ENCODE measurements around the gene SLC39A5.
"Not testable (repeated sequence)": the region's sequence is repeated elsewhere in the genome, so short reads cannot be mapped to it uniquely, and the experiment has no call there.

Gene SLC39A5, protein sequence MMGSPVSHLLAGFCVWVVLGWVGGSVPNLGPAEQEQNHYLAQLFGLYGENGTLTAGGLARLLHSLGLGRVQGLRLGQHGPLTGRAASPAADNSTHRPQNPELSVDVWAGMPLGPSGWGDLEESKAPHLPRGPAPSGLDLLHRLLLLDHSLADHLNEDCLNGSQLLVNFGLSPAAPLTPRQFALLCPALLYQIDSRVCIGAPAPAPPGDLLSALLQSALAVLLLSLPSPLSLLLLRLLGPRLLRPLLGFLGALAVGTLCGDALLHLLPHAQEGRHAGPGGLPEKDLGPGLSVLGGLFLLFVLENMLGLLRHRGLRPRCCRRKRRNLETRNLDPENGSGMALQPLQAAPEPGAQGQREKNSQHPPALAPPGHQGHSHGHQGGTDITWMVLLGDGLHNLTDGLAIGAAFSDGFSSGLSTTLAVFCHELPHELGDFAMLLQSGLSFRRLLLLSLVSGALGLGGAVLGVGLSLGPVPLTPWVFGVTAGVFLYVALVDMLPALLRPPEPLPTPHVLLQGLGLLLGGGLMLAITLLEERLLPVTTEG

DNA sequence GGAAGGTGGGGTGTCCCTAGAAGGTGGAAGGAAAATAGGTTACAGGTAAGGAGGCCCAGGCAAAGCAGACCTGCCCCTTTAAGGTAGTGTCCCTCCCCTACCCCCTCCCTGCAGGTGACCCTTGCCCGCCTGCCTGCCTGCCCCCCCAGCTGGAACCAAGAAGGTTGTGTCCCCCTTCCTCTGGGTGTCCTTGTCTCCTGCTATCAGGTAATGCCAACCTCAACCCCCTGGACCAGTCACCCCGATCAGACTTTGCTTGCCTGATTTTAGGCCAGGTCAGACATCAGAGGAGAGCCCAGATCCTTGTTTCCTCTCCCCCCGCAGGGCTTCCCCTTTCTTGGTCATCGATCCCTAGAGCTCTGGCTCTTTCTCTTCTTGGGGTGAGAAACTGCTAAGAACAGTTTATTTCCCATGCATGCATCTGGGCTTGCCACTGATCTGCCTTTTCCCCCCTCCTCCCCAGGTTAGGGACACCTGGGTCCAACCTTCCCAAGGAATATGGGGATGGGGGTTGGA is at the start of gene SLC39A5:
Gene SLC39A5, plus strand, starts transcription at position 136 of the 516 bp plus-strand sequence. CDS start 1,224 bp downstream, outside the sequence.
- no peak for DNase-seq

DNA sequence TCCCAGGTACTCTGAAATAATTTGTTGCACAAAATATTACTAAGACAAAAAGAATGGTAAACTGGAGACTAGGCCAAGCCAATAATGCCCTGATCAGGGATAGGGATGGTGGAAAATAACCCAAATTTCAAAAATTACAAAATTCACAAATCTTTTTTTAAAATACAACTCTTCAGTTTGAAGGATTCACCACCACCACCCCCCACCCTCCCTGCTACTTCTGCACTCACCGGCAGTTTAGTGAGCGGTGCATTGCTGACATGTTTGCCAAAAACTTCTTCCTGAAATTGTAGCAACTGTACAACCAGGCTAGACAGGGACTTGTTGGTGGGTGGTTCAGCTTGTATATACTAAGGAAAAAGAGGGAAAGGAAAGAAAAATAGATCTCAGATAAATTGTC is 42.9 kb upstream of the SLC39A5 start:
- no peak for DNase-seq

DNA sequence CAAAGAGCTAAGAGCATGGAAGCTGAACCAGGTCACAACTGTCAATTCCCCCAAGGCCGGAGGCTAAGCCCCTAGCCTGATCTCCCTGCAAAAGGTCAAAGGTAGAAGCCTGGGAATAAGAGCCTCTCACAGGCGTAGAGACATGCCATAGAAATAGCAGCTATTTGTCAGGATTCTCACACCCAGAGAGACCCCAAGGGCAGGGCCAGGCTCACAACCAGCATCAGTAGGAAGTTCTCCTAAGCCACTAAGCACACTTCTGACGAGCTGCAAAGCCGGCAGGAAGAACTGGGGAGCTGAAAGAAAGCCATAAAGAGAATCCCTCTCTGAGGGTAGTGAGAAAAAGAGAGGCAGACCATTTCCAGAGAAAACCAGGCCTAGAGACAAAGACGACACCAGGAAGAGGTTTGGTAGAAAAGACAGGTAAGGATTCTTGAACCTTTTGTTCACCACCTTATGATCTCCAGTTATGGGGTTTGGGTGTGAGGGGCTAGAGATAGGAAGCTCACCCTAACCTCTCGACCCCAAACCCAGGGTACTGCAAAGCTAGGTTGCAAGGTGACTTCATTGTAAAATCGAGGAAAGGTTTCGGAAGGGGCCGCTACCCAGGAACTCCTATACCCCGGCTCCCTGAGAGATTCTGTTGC is 41.6 kb upstream of the SLC39A5 start:
- DNase-seq = peak; percentile 28

DNA sequence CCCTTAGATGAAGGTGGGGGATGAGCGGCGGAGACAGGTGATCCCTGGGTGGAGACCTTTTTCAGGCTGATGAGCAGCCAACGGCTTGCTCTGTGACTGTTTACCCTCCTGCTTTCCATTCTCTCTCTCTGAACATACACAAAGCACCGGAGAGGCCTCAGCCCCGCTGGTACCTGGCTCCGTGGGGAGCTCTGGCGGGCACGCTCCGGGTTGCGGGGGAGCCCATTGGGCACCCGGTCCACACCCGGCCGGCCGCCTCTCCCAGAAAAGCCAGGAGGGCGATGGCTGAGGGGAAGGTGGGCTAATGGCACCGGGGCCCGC is 41.1 kb upstream of the SLC39A5 start:
- DNase-seq = no peak

DNA sequence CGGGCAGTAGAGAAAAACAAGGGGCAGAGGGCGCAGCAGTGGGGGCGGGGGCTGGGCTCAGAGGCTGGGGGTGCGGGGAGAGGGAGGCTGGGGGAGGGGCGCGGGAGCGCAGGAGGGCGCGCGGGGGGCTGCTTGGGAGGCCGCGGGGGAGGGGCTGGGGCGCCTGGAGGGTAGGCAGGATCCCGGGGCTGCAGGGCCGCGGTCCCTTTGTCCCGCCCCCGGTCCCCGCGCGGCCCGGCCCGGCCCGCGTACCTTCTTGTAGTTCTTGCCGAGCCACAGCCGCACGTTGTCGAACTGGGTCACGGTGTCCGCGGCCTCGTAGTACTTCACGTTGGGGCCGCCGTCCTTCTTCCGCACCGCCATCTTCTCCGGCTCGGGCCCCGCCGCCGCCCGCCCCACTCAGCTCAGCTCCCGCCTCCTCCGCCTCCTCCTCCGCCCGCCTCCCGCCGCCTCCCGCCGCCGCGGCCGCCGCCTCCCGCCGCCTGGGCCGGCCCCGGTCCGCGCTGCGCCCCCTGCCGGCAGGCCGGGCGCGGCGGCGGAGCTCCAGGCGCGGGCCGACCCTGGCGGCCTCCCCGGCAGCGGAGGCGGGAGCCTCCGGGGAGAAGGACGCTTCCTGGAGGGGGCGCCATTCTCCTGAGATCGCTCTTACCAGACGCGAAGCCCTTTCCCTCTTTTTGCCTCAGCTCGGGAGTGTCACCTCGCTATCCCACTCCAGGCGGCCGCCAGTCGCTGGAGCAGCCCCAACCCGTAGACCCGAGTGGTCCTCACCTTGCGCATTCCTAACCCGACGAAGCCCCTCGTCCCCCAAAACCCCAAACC is 40.5 kb upstream of the SLC39A5 start, which contains the start of gene SMARCC2:
Gene SMARCC2, minus strand, starts transcription at position 385 of the 819 bp plus-strand sequence. Its CDS starts 22 bp downstream, at position 363.
- peak; percentile 96 for DNase-seq

DNA sequence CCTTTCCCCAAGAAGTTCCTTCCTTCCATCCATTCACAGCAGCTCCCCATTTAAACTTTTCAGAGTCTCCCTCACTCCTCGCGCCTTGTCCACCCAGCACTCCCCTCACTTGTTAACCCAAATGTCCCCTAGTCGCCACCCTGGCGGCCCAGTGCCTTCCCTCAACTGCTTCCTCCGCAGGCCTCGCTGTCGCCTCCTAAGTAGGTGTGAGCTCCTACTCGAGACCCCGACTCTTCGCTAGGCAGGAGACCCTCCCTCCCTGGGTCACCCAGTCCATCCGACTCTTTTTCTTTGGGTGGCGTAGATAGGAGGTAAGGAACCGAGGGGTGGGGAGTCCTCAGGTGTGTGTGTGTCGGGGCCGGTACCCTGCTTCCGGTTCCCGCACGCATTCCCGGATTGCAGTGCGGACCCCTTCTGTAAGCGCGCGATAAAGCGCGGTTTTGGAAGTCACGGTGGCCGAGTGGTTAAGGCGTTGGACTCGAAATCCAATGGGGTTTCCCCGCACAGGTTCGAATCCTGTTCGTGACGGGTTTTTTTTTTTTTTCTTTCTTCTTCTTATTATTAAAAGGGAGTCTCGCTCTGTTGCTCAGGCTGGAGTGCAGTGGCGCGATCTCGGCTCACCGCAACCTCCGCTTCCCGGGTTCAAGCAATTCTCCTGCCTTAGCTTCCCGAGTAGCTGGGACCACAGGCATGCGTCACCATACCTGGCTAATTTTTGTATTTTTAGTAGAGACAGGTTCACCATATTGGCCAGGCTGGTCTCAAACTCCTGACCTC is 39.7 kb upstream of the SLC39A5 start:
- peak; percentile 98 for DNase-seq

DNA sequence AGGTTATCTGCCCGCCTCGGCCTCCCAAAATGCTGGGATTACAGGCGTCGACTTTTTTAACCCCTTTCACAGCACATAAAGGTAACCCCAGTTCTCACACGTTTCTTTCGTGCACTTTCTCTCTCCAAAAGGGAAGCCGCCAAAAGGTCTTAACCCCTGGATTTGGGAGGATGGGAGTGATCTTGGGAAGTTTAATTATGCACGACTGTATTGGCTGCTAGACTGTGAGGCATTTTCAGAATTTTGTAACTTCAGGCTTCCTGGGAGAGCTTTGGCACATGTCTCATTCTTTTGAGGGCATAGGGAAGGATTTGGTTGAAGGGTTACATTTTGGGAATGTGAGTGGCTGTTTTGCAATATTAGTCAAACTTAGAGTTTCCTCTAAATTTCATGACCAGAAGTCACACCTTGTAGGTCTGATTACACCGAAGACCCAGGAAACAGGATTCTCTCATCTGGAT is 39.1 kb upstream of the SLC39A5 start:
- no peak for DNase-seq

DNA sequence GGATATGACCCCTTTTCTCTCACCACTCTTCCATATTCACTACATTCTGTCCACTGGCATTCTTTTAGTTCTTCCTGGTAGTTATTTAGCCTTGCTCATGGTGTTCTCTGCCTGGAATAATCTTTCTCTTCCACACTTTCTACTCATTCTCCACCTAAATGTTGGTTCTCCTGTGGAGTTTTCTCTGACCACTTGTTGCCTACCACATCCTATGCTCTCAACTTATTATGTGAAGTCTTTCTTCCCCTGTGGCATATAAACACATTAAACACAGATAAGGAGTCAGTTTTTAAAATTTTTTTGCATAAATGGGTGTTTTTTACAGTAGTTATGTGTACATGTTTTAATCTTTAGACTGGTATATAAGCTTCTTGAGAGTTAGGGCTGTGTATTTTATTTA is 37.3 kb upstream of the SLC39A5 start:
- no peak for DNase-seq

DNA sequence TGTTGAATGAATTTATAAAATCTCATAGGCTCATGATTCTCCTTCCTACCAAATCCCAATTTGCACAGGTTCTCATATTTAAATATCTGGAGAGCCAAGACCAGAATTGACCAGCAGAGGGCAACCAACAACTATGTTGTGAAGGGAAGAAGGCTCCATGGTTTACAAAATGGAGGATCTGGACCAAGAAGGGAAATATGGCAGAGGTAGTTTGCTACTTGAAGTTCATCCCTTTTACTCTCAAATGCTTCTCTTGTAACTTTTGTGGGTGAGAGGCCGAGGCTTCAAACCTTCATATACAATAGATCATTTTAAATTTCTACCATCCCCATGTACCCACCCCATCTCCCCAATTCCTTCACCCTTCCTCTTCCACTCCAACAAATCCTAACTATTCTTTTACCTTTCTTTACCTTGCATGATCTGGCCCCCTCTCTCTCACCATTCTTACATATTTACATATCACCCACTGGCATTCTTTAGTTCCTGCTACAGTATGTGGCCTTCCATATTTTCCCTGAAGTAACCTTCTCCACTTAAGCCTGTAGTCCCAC is 36.7 kb upstream of the SLC39A5 start:
- peak; percentile 94 for DNase-seq

DNA sequence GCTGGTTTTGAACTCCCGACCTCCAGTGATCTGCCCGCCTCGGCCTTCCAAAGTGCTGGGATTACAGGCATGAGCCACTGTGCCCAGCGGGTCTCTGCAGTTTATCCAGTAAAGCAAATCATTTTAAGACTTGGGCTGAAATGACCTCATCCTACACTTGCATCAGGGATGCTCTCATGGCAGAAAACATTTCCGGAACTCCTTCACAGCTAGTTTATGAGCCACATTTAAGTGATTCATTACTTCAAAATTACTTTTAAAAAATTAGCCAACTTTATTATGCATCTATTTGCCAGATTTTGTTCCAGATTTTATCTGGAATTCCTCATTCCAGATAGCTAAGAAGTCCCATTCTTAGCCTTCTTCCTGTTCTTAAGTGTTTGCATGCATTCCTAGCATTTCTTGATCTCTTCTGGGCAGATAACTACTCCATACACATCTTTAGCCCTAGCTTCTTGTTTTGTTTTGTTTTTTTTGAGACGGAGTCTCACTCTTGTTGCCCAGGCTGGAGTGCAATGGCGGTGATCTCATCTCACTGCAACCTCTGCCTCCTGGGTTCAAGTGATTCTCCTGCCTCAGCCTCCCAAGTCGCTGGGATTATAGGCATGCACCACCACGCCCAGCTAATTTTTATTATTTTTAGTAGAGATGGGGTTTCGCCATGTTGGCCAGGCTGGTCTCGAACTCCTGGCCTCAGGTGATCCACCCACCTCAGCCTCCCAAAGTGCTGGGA is 32.9 kb upstream of the SLC39A5 start:
- DNase-seq = not testable (repeated sequence)

DNA sequence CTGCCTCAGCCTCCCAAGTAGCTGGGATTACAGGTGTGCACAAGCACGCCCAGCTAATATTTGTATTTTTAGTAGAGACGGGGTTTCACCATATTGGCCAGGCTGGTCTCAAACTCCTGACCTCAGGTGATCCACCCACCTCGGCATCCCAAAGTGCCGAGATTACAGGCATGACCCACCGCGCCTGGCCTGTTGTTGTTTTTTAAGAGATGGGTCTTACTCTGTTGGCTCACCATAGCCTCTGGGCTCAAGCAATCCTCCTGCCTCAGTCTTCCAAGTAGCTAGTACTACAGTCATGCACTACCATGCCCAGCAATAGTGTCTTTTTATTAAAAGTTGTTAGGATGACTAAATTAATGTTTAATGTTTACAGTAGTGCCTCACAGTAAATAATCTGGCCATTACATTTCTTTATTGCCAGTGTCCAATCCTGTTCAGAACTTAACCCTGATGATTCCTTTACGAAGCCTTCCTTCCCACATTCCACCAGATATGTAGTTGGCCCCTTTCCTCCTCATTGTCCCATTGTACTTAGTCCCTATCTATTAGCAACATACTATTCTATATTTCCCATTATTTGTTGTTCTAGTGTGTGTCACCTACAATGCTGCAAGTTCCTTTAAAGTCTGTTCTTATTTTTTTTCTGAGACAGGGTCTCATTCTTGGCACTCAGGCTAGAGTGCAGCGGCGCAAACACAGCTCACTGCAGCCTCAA is 31.8 kb upstream of the SLC39A5 start:
- no peak for DNase-seq

DNA sequence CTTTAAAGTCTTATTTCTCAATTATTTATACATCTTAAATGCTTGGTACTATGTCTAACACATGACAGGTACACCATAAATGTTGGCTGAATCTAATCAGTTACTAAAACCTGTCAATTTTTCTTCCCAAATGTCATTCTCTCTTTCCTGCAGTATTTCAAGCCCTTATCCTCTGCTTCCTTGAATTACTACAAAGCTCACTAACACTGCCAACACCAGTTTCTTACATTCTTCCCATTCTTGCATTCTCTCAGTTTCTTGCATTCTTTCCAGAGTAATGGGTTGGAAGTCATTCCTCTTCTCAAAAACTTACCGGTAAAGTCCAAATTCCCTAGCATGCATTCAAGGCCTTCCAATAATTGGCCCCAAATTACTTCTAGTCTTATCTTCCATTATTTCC is 31.0 kb upstream of the SLC39A5 start:
- DNase-seq = no peak

DNA sequence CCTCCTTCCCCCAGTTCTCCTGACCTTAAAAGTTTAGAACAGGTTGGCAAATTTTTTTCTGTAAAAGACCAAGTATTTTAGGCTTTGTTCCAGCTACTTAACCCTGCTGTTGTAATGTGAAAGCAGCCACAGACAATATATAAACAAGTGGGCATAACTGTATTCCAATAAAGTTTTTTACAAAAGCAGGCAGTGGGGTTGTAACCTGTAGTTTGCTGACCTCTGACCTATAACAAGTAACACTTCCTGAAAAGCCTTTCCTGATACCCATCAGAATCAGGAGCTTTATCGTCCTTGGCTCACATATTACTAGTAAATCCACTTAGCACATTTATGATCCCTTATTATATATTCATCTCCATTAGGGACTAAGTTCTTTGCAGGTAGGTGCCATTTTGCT is 27.5 kb upstream of the SLC39A5 start:
- no peak for DNase-seq

DNA sequence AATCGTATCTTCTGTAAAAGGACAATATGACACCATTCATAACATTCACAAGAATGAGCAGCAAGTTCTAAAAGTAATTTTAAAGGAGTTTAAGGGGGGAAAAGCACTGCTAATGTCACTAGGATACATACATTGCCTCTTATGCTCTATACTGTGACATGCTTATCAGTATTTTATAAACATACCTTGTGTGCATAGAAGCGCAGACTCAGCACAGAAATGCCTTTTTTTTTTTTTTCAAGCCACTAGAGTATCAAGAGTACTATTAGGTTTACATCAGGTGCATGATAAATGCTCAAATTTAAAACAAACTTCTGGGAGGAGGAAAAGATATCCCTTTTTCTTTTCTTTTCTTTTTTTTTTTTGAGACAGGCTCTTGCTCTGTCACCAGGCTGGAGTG is 27.0 kb upstream of the SLC39A5 start:
- DNase-seq = no peak

DNA sequence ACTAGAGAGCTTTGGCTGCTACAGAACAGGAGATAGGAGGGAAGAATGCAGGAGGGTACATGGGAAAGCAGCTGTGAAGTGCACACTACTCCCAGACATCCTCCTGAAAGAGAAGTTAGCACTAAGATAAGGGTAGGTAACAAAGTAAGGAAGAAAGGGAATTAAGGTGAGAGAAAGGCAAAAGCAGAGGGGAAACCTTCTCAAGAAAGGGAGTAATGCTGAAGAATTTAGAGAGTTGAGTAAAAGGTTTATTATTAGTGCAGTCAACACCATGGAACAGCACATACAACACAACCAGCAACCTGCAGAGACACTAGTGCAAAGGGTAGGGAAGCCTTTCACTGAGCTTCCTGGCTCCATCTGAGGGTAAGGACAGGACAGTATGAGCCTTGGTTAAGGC is 25.6 kb upstream of the SLC39A5 start:
- DNase-seq = no peak

DNA sequence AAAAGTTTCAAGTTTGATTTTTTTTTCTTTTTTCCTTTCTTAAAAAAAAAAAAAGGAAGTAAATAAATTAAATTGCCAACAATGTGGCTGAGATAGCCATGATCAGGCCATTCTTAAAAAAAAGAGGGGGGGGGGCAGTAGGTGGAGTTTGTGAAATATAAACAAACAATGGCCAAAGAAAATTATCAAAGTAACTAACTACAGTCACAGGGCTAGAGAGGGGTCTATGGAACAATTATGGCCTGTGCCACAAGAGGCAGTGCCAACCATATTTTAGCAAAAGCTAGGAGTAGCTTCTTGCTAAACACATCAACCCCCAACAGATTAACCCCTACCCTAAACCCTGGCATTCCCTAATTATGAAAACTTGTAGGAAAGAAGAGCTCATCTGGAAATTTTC is 24.4 kb upstream of the SLC39A5 start:
- DNase-seq = no peak

DNA sequence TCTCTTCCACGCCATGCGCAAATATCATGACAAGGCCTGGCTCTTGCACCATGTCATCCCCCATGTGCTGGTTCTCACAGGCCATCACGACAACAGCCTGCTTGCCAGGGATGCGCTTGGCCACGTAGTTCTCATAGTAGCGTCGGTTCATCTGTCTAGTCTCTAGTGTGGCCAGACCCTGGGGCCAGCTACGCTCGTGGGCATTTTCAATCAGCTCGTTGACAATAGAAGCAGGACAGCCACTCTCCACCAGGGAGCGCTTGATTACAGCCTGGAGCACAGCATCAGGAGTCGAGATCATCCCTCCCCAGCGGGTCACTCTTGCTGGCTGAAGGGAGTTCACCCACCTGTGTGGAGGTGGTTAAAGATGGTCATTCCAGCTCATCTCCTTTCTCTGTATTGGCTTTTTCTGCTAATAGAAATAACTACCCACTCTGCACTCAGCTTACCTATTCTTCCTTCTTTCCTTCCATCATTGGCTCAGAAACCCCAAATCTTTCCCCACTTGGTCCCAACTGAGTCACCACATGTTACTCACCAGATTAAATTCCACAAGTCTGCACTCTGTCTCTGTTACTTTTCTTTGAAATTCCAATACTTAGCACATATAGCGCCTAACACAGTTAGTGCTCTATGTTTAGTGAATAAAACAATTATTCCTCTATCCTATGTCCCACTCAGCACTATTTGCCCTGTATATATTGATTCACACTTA is 23.2 kb upstream of the SLC39A5 start:
- peak; percentile 72 for DNase-seq

DNA sequence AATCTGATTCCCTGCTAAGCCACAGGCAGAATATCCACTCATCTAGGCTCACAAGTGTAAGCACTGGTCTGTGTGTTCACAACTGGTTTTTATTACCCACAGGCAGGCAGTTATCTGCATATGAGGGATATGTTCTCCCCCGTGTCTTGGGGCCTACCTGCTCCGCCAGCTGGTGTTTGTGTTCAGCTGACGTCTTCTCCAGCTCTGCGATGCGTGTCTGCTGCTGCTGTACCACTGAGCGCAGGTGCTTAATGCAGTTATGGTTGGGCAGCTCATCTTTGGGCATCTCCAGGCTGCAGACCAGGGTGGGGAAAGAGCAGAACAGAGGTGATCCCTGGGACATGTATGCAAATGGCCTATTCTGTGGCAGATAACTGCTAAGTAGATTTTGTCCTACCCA is 21.8 kb upstream of the SLC39A5 start:
- DNase-seq = no peak

DNA sequence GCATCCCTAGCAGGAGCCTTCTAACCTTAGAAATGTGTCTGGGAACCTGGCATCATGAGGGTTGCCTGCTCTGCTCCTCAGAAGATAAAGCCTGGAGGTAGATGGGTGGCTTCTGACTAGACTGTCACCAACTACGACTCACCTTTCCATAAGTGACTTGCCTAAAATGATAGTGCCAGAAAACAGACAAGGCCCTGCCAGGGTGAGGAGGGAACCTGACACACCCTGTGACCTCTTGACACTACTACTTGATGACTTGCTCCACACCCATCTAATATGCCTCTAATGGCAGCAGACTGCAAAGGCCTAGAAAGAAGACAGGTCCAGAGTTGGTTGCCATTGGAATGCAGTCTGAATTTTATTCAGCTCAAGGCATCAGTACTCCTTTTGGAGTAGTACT is 17.5 kb upstream of the SLC39A5 start:
- no peak for DNase-seq

DNA sequence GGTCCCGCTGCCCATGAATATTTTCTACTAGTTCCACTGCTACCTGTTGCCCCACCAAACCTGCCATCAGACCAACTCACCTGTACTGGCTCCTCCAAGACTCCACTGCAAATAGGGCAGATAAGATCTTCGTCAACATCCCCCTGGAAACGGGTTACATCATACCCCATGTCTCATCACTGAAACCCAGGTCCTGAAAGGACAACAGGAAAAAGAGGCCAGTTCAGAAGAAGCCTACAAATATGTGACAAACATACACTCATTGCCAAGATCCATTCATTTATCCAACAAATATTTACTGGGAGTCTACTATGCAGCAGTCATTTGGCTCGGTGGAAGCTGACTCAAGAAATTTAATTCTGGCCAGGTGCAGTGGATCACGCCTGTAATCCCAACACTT is 16.0 kb upstream of the SLC39A5 start:
- DNase-seq = no peak
